ENCODE measurements around the gene PCMT1. TPM values are rescaled to one million over a fixed set of nuclear protein-coding genes. Genes with fewer than 3 reads are reported as not detected.

The PCMT1 gene
- total RNA-seq, 2 experiments from 2014 or later: 117 to 125 TPM

- TF ChIP-seq, protein P1, sequence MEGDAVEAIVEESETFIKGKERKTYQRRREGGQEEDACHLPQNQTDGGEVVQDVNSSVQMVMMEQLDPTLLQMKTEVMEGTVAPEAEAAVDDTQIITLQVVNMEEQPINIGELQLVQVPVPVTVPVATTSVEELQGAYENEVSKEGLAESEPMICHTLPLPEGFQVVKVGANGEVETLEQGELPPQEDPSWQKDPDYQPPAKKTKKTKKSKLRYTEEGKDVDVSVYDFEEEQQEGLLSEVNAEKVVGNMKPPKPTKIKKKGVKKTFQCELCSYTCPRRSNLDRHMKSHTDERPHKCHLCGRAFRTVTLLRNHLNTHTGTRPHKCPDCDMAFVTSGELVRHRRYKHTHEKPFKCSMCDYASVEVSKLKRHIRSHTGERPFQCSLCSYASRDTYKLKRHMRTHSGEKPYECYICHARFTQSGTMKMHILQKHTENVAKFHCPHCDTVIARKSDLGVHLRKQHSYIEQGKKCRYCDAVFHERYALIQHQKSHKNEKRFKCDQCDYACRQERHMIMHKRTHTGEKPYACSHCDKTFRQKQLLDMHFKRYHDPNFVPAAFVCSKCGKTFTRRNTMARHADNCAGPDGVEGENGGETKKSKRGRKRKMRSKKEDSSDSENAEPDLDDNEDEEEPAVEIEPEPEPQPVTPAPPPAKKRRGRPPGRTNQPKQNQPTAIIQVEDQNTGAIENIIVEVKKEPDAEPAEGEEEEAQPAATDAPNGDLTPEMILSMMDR (conservative IDR thresholded peaks at IDR 0.05; ENCODE audit: low read length): no peak
- no peak for TF ChIP-seq EZH2phosphoT487 (IDR thresholded peaks at IDR 0.05; ENCODE audit: borderline replicate concordance, low read depth, low read length)
- no peaks in the 10 kb centered on the region for H3K9me2 ChIP-seq (ENCODE audit: insufficient read depth, low read length)
- ChIA-PET CTCF (ENCODE audit: unreplicated experiment) (no interaction called here), POLR2A (interaction anchor here (0.5 kb wide), 1 partner anchor 969 kb away, joined by 3 read pairs; no protein-coding TSS in a partner anchor)
- DNase-seq (ENCODE audit: low spot score): no peak
- no peak overlapping the region for H3K4me2 ChIP-seq (ENCODE audit: low read length)
- H3K79me2 ChIP-seq (ENCODE audit: insufficient read depth, low read depth, low read length): peaks cover 78% of the 10 kb centered on the region
- H2AFZ ChIP-seq (ENCODE audit: low read length): no peak overlapping the region
- peaks cover 10% of the 10 kb centered on the region for H3K4me1 ChIP-seq (ENCODE audit: insufficient read depth, low read length, poor library complexity, severe bottlenecking)
- H3K4me3 ChIP-seq (ENCODE audit: low read depth, low read length, poor library complexity, severe bottlenecking): no peak overlapping the region
- no TSS peak for BruUV-seq (replicated peaks)
- peaks cover 75% of the 10 kb centered on the region for H3K36me3 ChIP-seq (ENCODE audit: insufficient read depth, low read length)
- peaks cover 7% of the 10 kb centered on the region; the same call in 1 of the 2 replicates for H4K20me1 ChIP-seq (ENCODE audit: insufficient read depth, low read length)
- peaks cover 29% of the 10 kb centered on the region for H3K9me3 ChIP-seq (ENCODE audit: low read length)
- H3K27ac ChIP-seq (ENCODE audit: low read depth, low read length, poor library complexity, severe bottlenecking): no peak overlapping the region
- intact Hi-C loops (cut with micrococcal nuclease; ENCODE audit: unreplicated experiment): no loop called here
These were observed 16.7 kb downstream of the PCMT1 start for GRCh38 chr6:149766156-149766769.

DNA sequence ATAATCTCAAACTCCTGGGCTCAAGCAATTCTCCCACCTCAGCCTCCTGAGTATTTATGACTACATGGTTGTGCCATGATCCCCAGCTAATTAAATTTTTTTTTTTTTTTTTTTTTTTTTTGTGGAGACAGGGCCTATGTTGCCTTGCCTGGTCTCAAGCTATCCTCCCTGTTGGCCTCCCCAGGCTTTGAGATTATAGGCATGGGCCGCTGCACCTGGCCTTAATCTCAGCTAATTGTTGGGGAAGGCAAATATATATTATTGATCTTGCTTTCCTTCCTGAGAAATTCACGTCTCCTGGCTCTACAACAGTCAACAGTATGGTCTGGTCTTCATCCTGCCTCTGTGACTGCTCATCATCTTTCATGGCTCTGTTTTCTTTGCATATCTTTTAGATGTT, 20.1 kb downstream of the PCMT1 start:
- no peaks in the 10 kb centered on the region for H3K9me2 ChIP-seq (ENCODE audit: insufficient read depth, low read length)
- H3K79me2 ChIP-seq (ENCODE audit: insufficient read depth, low read depth, low read length): peaks cover 52% of the 10 kb centered on the region
- no peak overlapping the region for H2AFZ ChIP-seq (ENCODE audit: low read length)
- CTCF ChIA-PET (ENCODE audit: unreplicated experiment): no interaction called here
- no peaks in the 10 kb centered on the region for H4K20me1 ChIP-seq (ENCODE audit: insufficient read depth, low read length)
- peaks cover 94% of the 10 kb centered on the region for H3K36me3 ChIP-seq (ENCODE audit: insufficient read depth, low read length)
- H3K4me1 ChIP-seq (ENCODE audit: insufficient read depth, low read length, poor library complexity, severe bottlenecking): no peaks in the 10 kb centered on the region
- H3K27ac ChIP-seq (ENCODE audit: low read depth, low read length, poor library complexity, severe bottlenecking): no peak overlapping the region
- intact Hi-C loops (cut with micrococcal nuclease; ENCODE audit: unreplicated experiment): no loop called here
- DNase-seq (ENCODE audit: low spot score): no peak
- no peak overlapping the region for H3K4me3 ChIP-seq (ENCODE audit: low read depth, low read length, poor library complexity, severe bottlenecking)
- H3K4me2 ChIP-seq (ENCODE audit: low read length): no peak overlapping the region
- peaks cover 17% of the 10 kb centered on the region for H3K9me3 ChIP-seq (ENCODE audit: low read length)
- POLR2A ChIA-PET: interaction anchor here (0.6 kb wide), 1 partner anchor 122 kb away, joined by 3 read pairs; no protein-coding TSS in a partner anchor
- TF ChIP-seq, protein P1 (conservative IDR thresholded peaks at IDR 0.05; ENCODE audit: low read length): no peak
- TF ChIP-seq EZH2phosphoT487 (IDR thresholded peaks at IDR 0.05; ENCODE audit: borderline replicate concordance, low read depth, low read length): no peak
- BruUV-seq (replicated peaks): no TSS peak

GRCh38 chr6:149771185-149771584, 21.6 kb downstream of the PCMT1 start:
- Histone ChIP-seq H3K36me3 (ENCODE audit: insufficient read depth, low read length) (peaks cover 96% of the 10 kb centered on the region), H3K4me1 (ENCODE audit: insufficient read depth, low read length, poor library complexity, severe bottlenecking) (no peaks in the 10 kb centered on the region), H3K4me3 (ENCODE audit: low read depth, low read length, poor library complexity, severe bottlenecking) (no peak overlapping the region), H3K4me2 (ENCODE audit: low read length) (no peak overlapping the region), H3K79me2 (ENCODE audit: insufficient read depth, low read depth, low read length) (peaks cover 41% of the 10 kb centered on the region), H3K9me2 (ENCODE audit: insufficient read depth, low read length) (no peaks in the 10 kb centered on the region), H4K20me1 (ENCODE audit: insufficient read depth, low read length) (no peaks in the 10 kb centered on the region), H3K27ac (ENCODE audit: low read depth, low read length, poor library complexity, severe bottlenecking) (no peak overlapping the region), H3K9me3 (ENCODE audit: low read length) (peaks cover 14% of the 10 kb centered on the region), H2AFZ (ENCODE audit: low read length) (no peak overlapping the region)
- DNase-seq (ENCODE audit: low spot score): no peak
- no peak for TF ChIP-seq EZH2phosphoT487 (IDR thresholded peaks at IDR 0.05; ENCODE audit: borderline replicate concordance, low read depth, low read length)
- TF ChIP-seq, protein P1 (conservative IDR thresholded peaks at IDR 0.05; ENCODE audit: low read length): no peak
- ChIA-PET POLR2A (interaction anchor here (1.2 kb wide), 1 partner anchor 178 kb away, joined by 4 read pairs; no protein-coding TSS in a partner anchor), CTCF (ENCODE audit: unreplicated experiment) (interaction anchor here (0.7 kb wide), 1 partner anchor 261 kb away, joined by 3 read pairs; no protein-coding TSS in a partner anchor)
- no TSS peak for BruUV-seq (replicated peaks)
- intact Hi-C loops (cut with micrococcal nuclease; ENCODE audit: unreplicated experiment): no loop called here

All from OCI-LY7 (cell line).